ENCODE data around the gene RMDN2. TPM values are rescaled to one million over a fixed set of nuclear protein-coding genes. Genes with fewer than 3 reads are reported as not detected.
A peak's percentile ranks its signal among the peaks of the same experiment; 100 is the strongest.

RMDN2 gene
- total RNA-seq, 2 experiments from 2014 or later = 2.5 to 2.7 TPM

- ATAC-seq = no peak
- Mint-ChIP-seq H3K9me3 (ENCODE audit: low read depth) (no peaks in the 10 kb centered on the region), H3K36me3 (ENCODE audit: low read depth) (no peaks in the 10 kb centered on the region), H3K27me3 (no peaks in the 10 kb centered on the region), H3K4me1 (no peaks in the 10 kb centered on the region), H3K27ac (no peak overlapping the region), H3K4me3 (no peak overlapping the region)
- intact Hi-C loops (cut with DNase I, micrococcal nuclease) = no loop called here
- no peak for DNase-seq
- ChIA-PET POLR2A (no interaction called here), CTCF (interaction anchor here (1.1 to 2.0 kb wide), 4 partner anchors 8 to 534 kb away, joined by 3 to 10 read pairs (median 6); no protein-coding TSS in a partner anchor)
Measured at GRCh38 chr2:37973615-37974353, 48.7 kb downstream of the RMDN2 start.

- no peak for ATAC-seq
- Mint-ChIP-seq H3K27me3 (no peaks in the 10 kb centered on the region), H3K4me1 (no peaks in the 10 kb centered on the region), H3K36me3 (ENCODE audit: low read depth) (no peaks in the 10 kb centered on the region), H3K27ac (no peak overlapping the region), H3K9me3 (ENCODE audit: low read depth) (no peaks in the 10 kb centered on the region), H3K4me3 (no peak overlapping the region)
- CTCF ChIA-PET = interaction anchor here (0.6 kb wide), 1 partner anchor 28 kb away, joined by 3 read pairs; no protein-coding TSS in a partner anchor
- POLR2A ChIA-PET = interaction anchor here (0.6 kb wide), 1 partner anchor 18 kb away, joined by 4 read pairs; no protein-coding TSS in a partner anchor
- no peak for DNase-seq
- intact Hi-C loops (cut with DNase I, micrococcal nuclease) = no loop called here
Measured at GRCh38 chr2:37975808-37976207, 50.7 kb downstream of the RMDN2 start.

- intact Hi-C loops (cut with DNase I, micrococcal nuclease) = no loop called here
- ATAC-seq = no peak
- POLR2A ChIA-PET = no interaction called here
Measured at GRCh38 chr2:37976411-37976810, 51.3 kb downstream of the RMDN2 start.

GRCh38 chr2:37982147-37982582 is 57.1 kb downstream of the RMDN2 start:
- POLR2A ChIA-PET = no interaction called here
- no peak overlapping the region for H3K27ac Mint-ChIP-seq

More at GRCh38 chr2:37976411-37976810, 51.3 kb downstream of the RMDN2 start:
- Mint-ChIP-seq H3K9me3 (ENCODE audit: low read depth) (no peaks in the 10 kb centered on the region), H3K27me3 (no peaks in the 10 kb centered on the region), H3K4me1 (no peaks in the 10 kb centered on the region), H3K36me3 (ENCODE audit: low read depth) (no peaks in the 10 kb centered on the region), H3K4me3 (no peak overlapping the region), H3K27ac (no peak overlapping the region)
- CTCF ChIA-PET = no interaction called here
- DNase-seq = no peak

GRCh38 chr2:37982847-37983246 is 57.8 kb downstream of the RMDN2 start:
- CTCF ChIA-PET = interaction anchor here (0.7 to 1.1 kb wide), 6 partner anchors 9 to 292 kb away, joined by 3 to 8 read pairs (median 4); no protein-coding TSS in a partner anchor
- H3K27me3 Mint-ChIP-seq = peaks cover 3% of the 10 kb centered on the region
- no peak overlapping the region for H3K4me3 Mint-ChIP-seq

More at GRCh38 chr2:37982147-37982582, 57.1 kb downstream of the RMDN2 start:
- DNase-seq (peak; percentile 74), ATAC-seq (no peak)
- no peak overlapping the region for H3K4me3 Mint-ChIP-seq
- no peaks in the 10 kb centered on the region for H3K9me3 Mint-ChIP-seq (ENCODE audit: low read depth)
- no peaks in the 10 kb centered on the region for H3K36me3 Mint-ChIP-seq (ENCODE audit: low read depth)
- H3K27me3 Mint-ChIP-seq = peaks cover 3% of the 10 kb centered on the region
- CTCF ChIA-PET = interaction anchor here (0.6 to 2.1 kb wide), 19 partner anchors 8 to 770 kb away, joined by 3 to 8 read pairs (median 4); no protein-coding TSS in a partner anchor
- intact Hi-C loops (cut with DNase I, micrococcal nuclease) = loop anchor here (1.0 to 10.0 kb wide), 5 partner anchors 93 to 525 kb away; partner anchors contain the start of gene CYP1B1 (in 1 of the 2)
- peaks cover 4% of the 10 kb centered on the region for H3K4me1 Mint-ChIP-seq

GRCh38 chr2:37983719-37984118 is 58.6 kb downstream of the RMDN2 start:
- Mint-ChIP-seq H3K36me3 (ENCODE audit: low read depth) (no peaks in the 10 kb centered on the region), H3K27me3 (peaks cover 3% of the 10 kb centered on the region)

More at GRCh38 chr2:37982847-37983246, 57.8 kb downstream of the RMDN2 start:
- POLR2A ChIA-PET = no interaction called here
- DNase-seq (no peak), ATAC-seq (no peak)
- H3K9me3 Mint-ChIP-seq (ENCODE audit: low read depth) = no peaks in the 10 kb centered on the region
- H3K27ac Mint-ChIP-seq = no peak overlapping the region
- H3K4me1 Mint-ChIP-seq = peaks cover 4% of the 10 kb centered on the region
- intact Hi-C loops (cut with DNase I, micrococcal nuclease) = loop anchor here (1.0 to 10.0 kb wide), 5 partner anchors 92 to 524 kb away; partner anchors contain the start of gene CYP1B1 (in 1 of the 2)
- H3K36me3 Mint-ChIP-seq (ENCODE audit: low read depth) = no peaks in the 10 kb centered on the region

GRCh38 chr2:37984176-37984575 is 59.1 kb downstream of the RMDN2 start:
- intact Hi-C loops (cut with DNase I, micrococcal nuclease) = loop anchor here (5.0 to 10.0 kb wide), 2 partner anchors 91 to 523 kb away; partner anchors contain the start of gene CYP1B1 (in 1 of the 2)
- Mint-ChIP-seq H3K4me1 (peaks cover 4% of the 10 kb centered on the region), H3K36me3 (ENCODE audit: low read depth) (no peaks in the 10 kb centered on the region), H3K27ac (no peak overlapping the region), H3K27me3 (peaks cover 3% of the 10 kb centered on the region), H3K9me3 (ENCODE audit: low read depth) (no peaks in the 10 kb centered on the region), H3K4me3 (no peak overlapping the region)
- ATAC-seq (no peak), DNase-seq (no peak)
- CTCF ChIA-PET = interaction anchor here (1.2 kb wide), 1 partner anchor 107 kb away, joined by 3 read pairs; no protein-coding TSS in a partner anchor
- POLR2A ChIA-PET = no interaction called here

More at GRCh38 chr2:37983719-37984118, 58.6 kb downstream of the RMDN2 start:
- H3K4me3 Mint-ChIP-seq = no peak overlapping the region
- CTCF ChIA-PET = no interaction called here
- H3K9me3 Mint-ChIP-seq (ENCODE audit: low read depth) = no peaks in the 10 kb centered on the region
- DNase-seq = no peak
- ATAC-seq = no peak
- H3K4me1 Mint-ChIP-seq = peaks cover 4% of the 10 kb centered on the region
- POLR2A ChIA-PET = no interaction called here
- H3K27ac Mint-ChIP-seq = no peak overlapping the region
- intact Hi-C loops (cut with DNase I, micrococcal nuclease) = loop anchor here (2.0 to 10.0 kb wide), 3 partner anchors 91 to 524 kb away; partner anchors contain the start of gene CYP1B1 (in 1 of the 2)

GRCh38 chr2:37984589-37984988 is 59.5 kb downstream of the RMDN2 start:
- peaks cover 4% of the 10 kb centered on the region for H3K4me1 Mint-ChIP-seq
- H3K27me3 Mint-ChIP-seq = peaks cover 3% of the 10 kb centered on the region
- ATAC-seq (no peak), DNase-seq (no peak)
- intact Hi-C loops (cut with DNase I, micrococcal nuclease) = loop anchor here (5.0 to 10.0 kb wide), 2 partner anchors 90 to 523 kb away; partner anchors contain the start of gene CYP1B1 (in 1 of the 2)
- H3K27ac Mint-ChIP-seq = no peak overlapping the region
- H3K4me3 Mint-ChIP-seq = no peak overlapping the region
- no peaks in the 10 kb centered on the region for H3K9me3 Mint-ChIP-seq (ENCODE audit: low read depth)
- ChIA-PET POLR2A (no interaction called here), CTCF (interaction anchor here (0.7 to 1.2 kb wide), 2 partner anchors 17 to 107 kb away, joined by 3 to 4 read pairs; no protein-coding TSS in a partner anchor)
- no peaks in the 10 kb centered on the region for H3K36me3 Mint-ChIP-seq (ENCODE audit: low read depth)

- peaks cover 3% of the 10 kb centered on the region for H3K27me3 Mint-ChIP-seq
- no peak overlapping the region for H3K27ac Mint-ChIP-seq
- CTCF ChIA-PET = interaction anchor here (0.7 to 1.2 kb wide), 2 partner anchors 18 to 108 kb away, joined by 3 to 4 read pairs; no protein-coding TSS in a partner anchor
- no peak overlapping the region for H3K4me3 Mint-ChIP-seq
- H3K9me3 Mint-ChIP-seq (ENCODE audit: low read depth) = no peaks in the 10 kb centered on the region
- no peak for DNase-seq
- intact Hi-C loops (cut with DNase I, micrococcal nuclease) = loop anchor here in 1 of 2 experiments (10.0 kb wide), 1 partner anchor 89 kb away; the partner anchor contains the start of gene CYP1B1
- H3K36me3 Mint-ChIP-seq (ENCODE audit: low read depth) = no peaks in the 10 kb centered on the region
- POLR2A ChIA-PET = no interaction called here
- H3K4me1 Mint-ChIP-seq = peaks cover 4% of the 10 kb centered on the region
- no peak for ATAC-seq
Measured at GRCh38 chr2:37985333-37985732, 60.2 kb downstream of the RMDN2 start.

- ATAC-seq (no peak), DNase-seq (no peak)
- H3K27me3 Mint-ChIP-seq = peaks cover 3% of the 10 kb centered on the region
- ChIA-PET CTCF (interaction anchor here (0.6 to 1.5 kb wide), 3 partner anchors 32 to 686 kb away, joined by 3 to 5 read pairs (median 3); no protein-coding TSS in a partner anchor), POLR2A (no interaction called here)
- peaks cover under 1% of the 10 kb centered on the region for H3K4me1 Mint-ChIP-seq
- intact Hi-C loops (cut with DNase I, micrococcal nuclease) = loop anchor here in 1 of 2 experiments (10.0 kb wide), 1 partner anchor 88 kb away; the partner anchor contains the start of gene CYP1B1
- H3K9me3 Mint-ChIP-seq (ENCODE audit: low read depth) = no peaks in the 10 kb centered on the region
- no peaks in the 10 kb centered on the region for H3K36me3 Mint-ChIP-seq (ENCODE audit: low read depth)
- H3K27ac Mint-ChIP-seq = no peak overlapping the region
- no peak overlapping the region for H3K4me3 Mint-ChIP-seq
Measured at GRCh38 chr2:37987098-37987775, 62.1 kb downstream of the RMDN2 start.

GRCh38 chr2:37992601-37993000 is 67.5 kb downstream of the RMDN2 start:
- Mint-ChIP-seq H3K4me1 (no peaks in the 10 kb centered on the region), H3K27ac (no peak overlapping the region), H3K9me3 (ENCODE audit: low read depth) (no peaks in the 10 kb centered on the region), H3K36me3 (ENCODE audit: low read depth) (no peaks in the 10 kb centered on the region), H3K4me3 (no peak overlapping the region), H3K27me3 (no peaks in the 10 kb centered on the region)
- intact Hi-C loops (cut with DNase I, micrococcal nuclease) = no loop called here
- ChIA-PET CTCF (interaction anchor here (1.3 kb wide), 1 partner anchor 11 kb away, joined by 6 read pairs; no protein-coding TSS in a partner anchor), POLR2A (no interaction called here)
- ATAC-seq (no peak), DNase-seq (no peak)
